Smooth muscle cell (in vitro differentiated cells): Measurements from ENCODE around the gene C19orf38. TPM values are rescaled to one million over a fixed set of nuclear protein-coding genes. Genes with fewer than 3 reads are reported as not detected.

Source experiments
- DNase-seq: peaks from one replicate; lab custom pipeline; 2025; ENCODE audit not compliant: unreplicated experiment; lab: John Stamatoyannopoulos, UW
- H2AFZ ChIP-seq: fragments of 200-600 bp; sonication (generic); 2 replicates; pipeline ENCODE4 v1.6.0; 2016; ENCODE audit warnings: antibody characterized with exemption, low read depth, mild to moderate bottlenecking
- H3F3A ChIP-seq: fragments of 200-600 bp; sonication (generic); 2 replicates; pipeline ENCODE4 v1.6.0; 2017; ENCODE audit warnings: antibody characterized with exemption, low read depth
- H3K27ac ChIP-seq: fragments of 200-600 bp; sonication (generic); 2 replicates; pipeline ENCODE4 v1.5.1; 2016; ENCODE audit warnings: low read depth, mild to moderate bottlenecking
- H3K27me3 ChIP-seq: fragments of 200-600 bp; sonication (generic); 2 replicates; pipeline ENCODE4 v1.6.1; 2016; ENCODE audit warnings: low read depth, mild to moderate bottlenecking
- H3K36me3 ChIP-seq: fragments of 200-600 bp; sonication (generic); 2 replicates; pipeline ENCODE4 v1.5.1; 2016; ENCODE audit warnings: low read depth
- H3K4me1 ChIP-seq: fragments of 200-600 bp; sonication (generic); 2 replicates; pipeline ENCODE4 v1.5.1; 2016; ENCODE audit warnings: low read depth
- H3K4me2 ChIP-seq: fragments of 200-600 bp; sonication (generic); 2 replicates; pipeline ENCODE4 v1.6.0; 2016; ENCODE audit warnings: mild to moderate bottlenecking
- H3K4me3 ChIP-seq: fragments of 200-600 bp; sonication (generic); 2 replicates; pipeline ENCODE4 v1.5.1; 2016; ENCODE audit warnings: mild to moderate bottlenecking
- H3K79me2 ChIP-seq: fragments of 200-600 bp; sonication (generic); 2 replicates; pipeline ENCODE4 v1.6.0; 2016; ENCODE audit warnings: low read depth, mild to moderate bottlenecking
- H3K9ac ChIP-seq: fragments of 200-600 bp; sonication (generic); 2 replicates; pipeline ENCODE4 v1.6.0; 2016; ENCODE audit warnings: low read depth
- H3K9me3 ChIP-seq: fragments of 200-600 bp; sonication (generic); replicated peaks from 2 replicates; pipeline ENCODE4 v1.5.1; 2016; ENCODE audit warnings: low read depth
- H4K20me1 ChIP-seq: fragments of 200-600 bp; sonication (generic); 2 replicates; pipeline ENCODE4 v1.6.0; 2016; ENCODE audit warnings: low read depth
- CTCF ChIP-seq: fragments of 200-600 bp; sonication (generic); IDR thresholded peaks from 2 replicates; pipeline ENCODE4 v1.5.1; 2017; ENCODE audit warnings: borderline replicate concordance, mild to moderate bottlenecking, antibody characterized with exemption; ENCODE audit not compliant: insufficient read depth, poor library complexity, severe bottlenecking
- WGBS: methylation state at CpG from one replicate; pipeline ENCODE4 v1.1.7; 2016; ENCODE audit warnings: low lambda C conversion rate; 5-methylcytosine and 5-hydroxymethylcytosine counted together
- polyA plus RNA-seq: library from polyadenylated mRNA; unstranded; fragments of >200 nt; fragmentation: Nextera tagmentation; extraction: Ambion mirVana; gene quantifications from 2 replicates; pipeline ENCODE4 v1.2.1, GENCODE V29; 2016
- total RNA-seq: library from RNA; depleted of rRNA; stranded (reverse); fragments of >200 nt; gene quantifications from 2 replicates; pipeline ENCODE4 v1.2.3, GENCODE V29; 2014

The C19orf38 gene
- total and polyA plus RNA-seq, 2 experiments from 2014 or later, result 0.13 to 1.5 TPM

- Histone ChIP-seq H3K36me3 (peaks cover 3% of the 10 kb centered on the region), H4K20me1 (no peaks in the 10 kb centered on the region), H3K9me3 (no peaks in the 10 kb centered on the region), H3K79me2 (no peaks in the 10 kb centered on the region), H3K27me3 (no peaks in the 10 kb centered on the region), H3K4me2 (no peak overlapping the region), H3K9ac (no peak overlapping the region), H3K27ac (no peak overlapping the region), H3K4me1 (no peaks in the 10 kb centered on the region), H2AFZ (no peak overlapping the region), H3F3A (peaks cover 7% of the 10 kb centered on the region), H3K4me3 (no peak overlapping the region)
- 93% methylated on average over 7 of the region's 7 CpGs for WGBS
- TF ChIP-seq CTCF, result no peak
- DNase-seq, result no peak
Measured at GRCh38 chr19:10830370-10830769, 17.8 kb upstream of the C19orf38 start.

GRCh38 chr19:10830931-10831779, 17.1 kb upstream of the C19orf38 start:
- 96% methylated on average over 31 of the region's 33 CpGs for WGBS
- Histone ChIP-seq H2AFZ (no peak overlapping the region), H3K79me2 (no peaks in the 10 kb centered on the region), H3K4me3 (no peak overlapping the region), H3K9me3 (no peaks in the 10 kb centered on the region), H3K4me2 (no peak overlapping the region), H3K9ac (no peak overlapping the region), H3K4me1 (no peaks in the 10 kb centered on the region), H3K27ac (no peak overlapping the region), H3K27me3 (no peaks in the 10 kb centered on the region), H4K20me1 (no peaks in the 10 kb centered on the region), H3K36me3 (peaks cover 2% of the 10 kb centered on the region), H3F3A (peaks cover 7% of the 10 kb centered on the region)
- DNase-seq, result no peak
- TF ChIP-seq CTCF, result no peak

DNA sequence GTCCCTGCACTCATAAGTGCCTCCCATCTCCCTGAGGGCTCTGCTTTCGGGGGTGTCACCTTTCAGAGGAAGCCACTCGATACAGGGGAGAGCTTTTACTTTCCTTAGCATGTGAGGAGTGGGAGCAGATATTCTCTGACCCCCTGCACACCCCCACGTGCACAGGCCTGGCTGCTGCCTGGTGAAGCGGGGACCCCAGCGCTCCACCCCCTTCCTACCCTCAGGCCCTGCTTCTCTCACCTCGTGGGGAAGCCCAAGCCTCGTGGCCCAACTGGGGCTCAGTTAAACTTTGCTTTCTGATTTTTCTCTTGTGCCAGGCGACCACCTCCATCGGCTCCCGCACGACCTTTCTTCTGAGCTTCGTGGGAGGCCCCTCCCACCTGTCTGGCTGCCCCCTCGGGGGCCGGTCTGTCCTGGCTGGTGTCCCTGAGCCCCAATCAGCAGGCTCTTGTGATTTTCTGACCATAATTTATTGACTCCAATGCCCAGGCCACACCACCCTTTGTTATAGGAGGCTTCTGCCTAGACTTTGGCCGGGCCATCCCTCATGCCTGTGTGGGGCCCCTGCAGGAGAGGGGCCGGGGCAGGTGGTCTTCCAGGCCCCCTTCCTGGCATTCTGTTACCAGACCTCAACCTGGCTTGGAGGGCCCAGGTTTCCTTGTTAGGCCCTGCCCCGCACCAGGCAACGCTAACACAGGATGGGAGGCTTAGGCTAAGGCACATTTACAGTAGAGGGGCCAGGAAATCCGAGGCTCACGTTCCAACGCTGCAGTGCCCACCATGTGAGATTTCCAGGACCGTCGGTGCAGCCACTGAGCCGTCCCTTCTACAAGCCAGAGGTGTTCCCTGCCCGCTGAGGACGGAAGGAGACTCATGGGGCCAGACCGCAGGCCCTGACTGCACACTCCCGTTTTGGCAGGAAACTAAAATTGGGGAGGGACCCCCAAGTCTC, 16.0 kb upstream of the C19orf38 start:
- Histone ChIP-seq H2AFZ (no peak overlapping the region), H4K20me1 (no peaks in the 10 kb centered on the region), H3K27me3 (no peaks in the 10 kb centered on the region), H3F3A (peaks cover 11% of the 10 kb centered on the region), H3K9me3 (no peaks in the 10 kb centered on the region), H3K36me3 (no peaks in the 10 kb centered on the region), H3K4me3 (no peak overlapping the region), H3K79me2 (no peaks in the 10 kb centered on the region), H3K4me2 (no peak overlapping the region), H3K27ac (no peak overlapping the region), H3K4me1 (peaks cover 8% of the 10 kb centered on the region), H3K9ac (no peak overlapping the region)
- DNase-seq, result no peak
- TF ChIP-seq CTCF, result no peak
- WGBS, result 94% methylated on average over 28 of the region's 28 CpGs
